Esophagus muscularis mucosa (tissue), 4 donors: ENCODE measurements around the gene IL6R. TPM values are rescaled to one million over a fixed set of nuclear protein-coding genes. Genes with fewer than 3 reads are reported as not detected.

Experiments used
- DNase-seq: peaks from one replicate; pipeline ENCODE4 v3.0.0-alpha.2; 2017; ENCODE audit errors: extremely low spot score
- H3K27ac ChIP-seq, 4 donors: fragments of 200-600 bp; sonication (generic); replicated peaks in 1 of 4; 1 replicate in 3 of 4; 2 replicates in 1 of 4; pipeline ENCODE4 v1.5.1; 2016 to 2019; ENCODE audit warnings: mild to moderate bottlenecking in 1 of 4
- H3K27me3 ChIP-seq, 4 donors: fragments of 200-600 bp; sonication (generic); one replicate each; pipeline versions ENCODE4 v1.5.1 to v1.6.0; 2016 to 2019
- H3K36me3 ChIP-seq, 4 donors: fragments of 200-600 bp; sonication (generic); one replicate each; pipeline ENCODE4 v1.5.1; 2016 to 2019
- H3K4me1 ChIP-seq, 4 donors: fragments of 200-600 bp; sonication (generic); one replicate each; pipeline ENCODE4 v1.5.1; 2016 to 2019
- H3K4me3 ChIP-seq, 4 donors: fragments of 200-600 bp; sonication (generic); 1 replicate in 2 of 4; 2 replicates in 2 of 4; pipeline ENCODE4 v1.5.1; 2016 to 2019; ENCODE audit warnings: mild to moderate bottlenecking in 4 of 4, moderate library complexity in 1 of 4
- H3K9me3 ChIP-seq, 4 donors: fragments of 200-600 bp; sonication (generic); 1 replicate in 3 of 4; 2 replicates in 1 of 4; pipeline ENCODE4 v1.5.1; 2016 to 2019
- CTCF ChIP-seq, 3 experiments: fragments of 200-600 bp in 2 of 3; fragments of 450-650 bp in 1 of 3; sonication (generic) in 2 of 3; IDR thresholded peaks; one replicate each; pipeline ENCODE4 v1.5.1; 2017 to 2019; ENCODE audit warnings: antibody characterized with exemption in 3 of 3, mild to moderate bottlenecking in 2 of 3, moderate library complexity in 1 of 3
- EP300 ChIP-seq: sonication (generic); formaldehyde crosslinking; IDR thresholded peaks from one replicate; pipeline ENCODE4 v1.6.1; 2017; ENCODE audit warnings: antibody characterized with exemption
- POLR2A ChIP-seq: fragments of 450-650 bp; IDR thresholded peaks from one replicate; pipeline ENCODE4 v1.6.1; 2017; ENCODE audit warnings: antibody characterized with exemption, moderate library complexity, mild to moderate bottlenecking, low read depth
- POLR2AphosphoS5 ChIP-seq, 2 donors: sonication (generic); formaldehyde crosslinking; IDR thresholded peaks; one replicate each; pipeline ENCODE4 v1.6.1; 2017; ENCODE audit warnings: antibody characterized with exemption in 2 of 2
- WGBS: methylation state at CpG from one replicate; pipeline ENCODE4 v1.1.5; 2018; 5-methylcytosine and 5-hydroxymethylcytosine counted together
- intact Hi-C: fragments of 100-400 bp; cut with DNase I; formaldehyde crosslinking; loops from one replicate; pipeline ENCODE4 v1.15.1; 2023
- total RNA-seq, 4 donors: library from RNA; depleted of rRNA; stranded (reverse); fragments of >200 nt; gene quantifications; one replicate each; pipeline versions ENCODE4 v1.1.0 to v1.2.1, GENCODE V29; 2016

IL6R gene
- total RNA-seq, 4 donors from 2014 or later = 44.4 to 61.1 (median 54.9) TPM

- H3K27me3 ChIP-seq = no peaks in the 10 kb centered on the region
- H3K4me3 ChIP-seq = no peak overlapping the region
- H3K36me3 ChIP-seq = peaks cover 6 to 31% (median 23%) of the 10 kb centered on the region in 4 donors
- TF ChIP-seq POLR2A = no peak
- no peak for TF ChIP-seq EP300
- peak; percentile 48 to 57 (median 55) for TF ChIP-seq CTCF (IDR thresholded peaks at IDR 0.05)
- TF ChIP-seq POLR2AphosphoS5 (IDR thresholded peaks at IDR 0.05) = peak in 1 of 2 donors; percentile 14
- peak overlapping the region; percentile 84 to 89 (median 87) for H3K27ac ChIP-seq
- H3K9me3 ChIP-seq = no peaks in the 10 kb centered on the region
- WGBS = 46% methylated on average over 8 of the region's 8 CpGs
- no peak for DNase-seq
- intact Hi-C loops = loop anchor here (5.0 kb wide), 3 partner anchors 60 to 135 kb away; partner anchors contain the start of gene IL6R
- H3K4me1 ChIP-seq = peaks cover 20 to 83% (median 80%) of the 10 kb centered on the region in 4 donors
Measured at GRCh38 chr1:154466921-154467417, 61.8 kb downstream of the IL6R start.

- no peak overlapping the region for H3K4me3 ChIP-seq
- no peaks in the 10 kb centered on the region for H3K9me3 ChIP-seq
- peak overlapping the region; percentile 84 to 89 (median 87) for H3K27ac ChIP-seq
- no peak for DNase-seq
- peaks cover 6 to 30% (median 23%) of the 10 kb centered on the region in 4 donors for H3K36me3 ChIP-seq
- WGBS = 91% methylated on average over 11 of the region's 11 CpGs
- TF ChIP-seq POLR2A (no peak), EP300 (no peak), CTCF (IDR thresholded peaks at IDR 0.05) (no peak), POLR2AphosphoS5 (IDR thresholded peaks at IDR 0.05) (no peak)
- H3K4me1 ChIP-seq = peaks cover 20 to 77% (median 75%) of the 10 kb centered on the region in 4 donors
- intact Hi-C loops = loop anchor here (5.0 kb wide), 3 partner anchors 60 to 135 kb away; partner anchors contain the start of gene IL6R
- no peaks in the 10 kb centered on the region for H3K27me3 ChIP-seq
Measured at GRCh38 chr1:154467434-154468102, 62.4 kb downstream of the IL6R start.

GRCh38 chr1:154468535-154469250 is 63.5 kb downstream of the IL6R start:
- H3K36me3 ChIP-seq = peaks cover 6 to 30% (median 23%) of the 10 kb centered on the region in 4 donors
- no peaks in the 10 kb centered on the region for H3K27me3 ChIP-seq
- WGBS = 75% methylated on average over 12 of the region's 12 CpGs
- no peaks in the 10 kb centered on the region for H3K9me3 ChIP-seq
- TF ChIP-seq POLR2AphosphoS5 (IDR thresholded peaks at IDR 0.05) (peak in 1 of 2 donors; percentile 25), POLR2A (no peak)
- DNase-seq = no peak
- peaks cover 14 to 66% (median 64%) of the 10 kb centered on the region in 4 donors for H3K4me1 ChIP-seq
- H3K4me3 ChIP-seq = no peak overlapping the region
- H3K27ac ChIP-seq = peak overlapping the region; percentile 84 to 89 (median 87)
- intact Hi-C loops = loop anchor here (5.0 kb wide), 3 partner anchors 61 to 136 kb away; partner anchors contain the start of gene IL6R

- H3K27ac ChIP-seq = peak overlapping the region; percentile 84 to 89 (median 87)
- no peak for DNase-seq
- H3K9me3 ChIP-seq = no peaks in the 10 kb centered on the region
- 84% methylated on average over 10 of the region's 10 CpGs for WGBS
- TF ChIP-seq POLR2AphosphoS5 (IDR thresholded peaks at IDR 0.05) = peak in 1 of 2 donors; percentile 13
- TF ChIP-seq EP300 = no peak
- peaks cover 6 to 28% (median 20%) of the 10 kb centered on the region in 4 donors for H3K36me3 ChIP-seq
- intact Hi-C loops = loop anchor here (5.0 kb wide), 3 partner anchors 63 to 138 kb away; partner anchors contain the start of gene IL6R
- H3K4me1 ChIP-seq = peaks cover 21 to 62% (median 59%) of the 10 kb centered on the region in 4 donors
- no peaks in the 10 kb centered on the region for H3K27me3 ChIP-seq
- H3K4me3 ChIP-seq = no peak overlapping the region
Measured at GRCh38 chr1:154469844-154470560, 64.9 kb downstream of the IL6R start.

GRCh38 chr1:154471304-154471703 is 66.2 kb downstream of the IL6R start:
- Histone ChIP-seq H3K4me1 (peaks cover 18 to 51% (median 47%) of the 10 kb centered on the region in 4 donors), H3K4me3 (no peak overlapping the region), H3K36me3 (peaks cover 0 to 15% (median 10%) of the 10 kb centered on the region in 4 donors), H3K27ac (no peak overlapping the region), H3K27me3 (no peaks in the 10 kb centered on the region), H3K9me3 (no peaks in the 10 kb centered on the region)
- WGBS = 91% methylated on average over 2 of the region's 2 CpGs
- no peak for TF ChIP-seq EP300
- no peak for TF ChIP-seq CTCF (IDR thresholded peaks at IDR 0.05)
- no peak for TF ChIP-seq POLR2A
- no peak for TF ChIP-seq POLR2AphosphoS5 (IDR thresholded peaks at IDR 0.05)
- intact Hi-C loops = no loop called here
- DNase-seq = no peak
